ENCODE results near the gene HLA-DQB1.

DNA sequence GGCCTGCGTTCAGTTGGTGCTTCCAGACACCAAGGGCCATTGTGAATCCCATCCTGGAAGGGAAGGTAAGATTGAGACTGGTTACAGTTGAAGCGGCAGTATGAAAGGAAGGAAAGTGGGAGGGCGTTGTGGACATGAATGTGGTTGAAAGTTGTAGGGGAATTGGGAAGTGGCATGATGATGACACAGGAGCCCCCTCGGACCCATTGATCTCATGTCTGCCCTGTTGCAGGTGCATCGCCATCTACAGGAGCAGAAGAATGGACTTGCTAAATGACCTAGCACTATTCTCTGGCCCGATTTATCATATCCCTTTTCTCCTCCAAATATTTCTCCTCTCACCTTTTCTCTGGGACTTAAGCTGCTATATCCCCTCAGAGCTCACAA, 23.7 kb downstream of the HLA-DQB1 start:
- TF ChIP-seq NR1H2 (CRISPR knock-in tag; IDR thresholded peaks at IDR 0.05; ENCODE audit: borderline replicate concordance, low read depth): no peak
- no peak for TF ChIP-seq SOX13 (IDR thresholded peaks at IDR 0.05)
- TF ChIP-seq SOX13 (CRISPR knock-in tag; conservative IDR thresholded peaks at IDR 0.05 in 1 of 2, IDR thresholded peaks at IDR 0.05 in 1 of 2): no peak
- no peak for TF ChIP-seq POLR2AphosphoS2 (IDR thresholded peaks at IDR 0.05; ENCODE audit: low read depth, low read length)
- no peak for TF ChIP-seq JARID2 (CRISPR knock-in tag; IDR thresholded peaks at IDR 0.05; ENCODE audit: insufficient replicate concordance)
- TF ChIP-seq ATF2 (CRISPR knock-in tag; IDR thresholded peaks at IDR 0.05): no peak
- TF ChIP-seq ZNF3 (CRISPR knock-in tag; IDR thresholded peaks at IDR 0.05): no peak
- no peak for TF ChIP-seq LCORL (IDR thresholded peaks at IDR 0.05)
- no peak for TF ChIP-seq LCORL (CRISPR knock-in tag; IDR thresholded peaks at IDR 0.05)
- TF ChIP-seq, protein P1, sequence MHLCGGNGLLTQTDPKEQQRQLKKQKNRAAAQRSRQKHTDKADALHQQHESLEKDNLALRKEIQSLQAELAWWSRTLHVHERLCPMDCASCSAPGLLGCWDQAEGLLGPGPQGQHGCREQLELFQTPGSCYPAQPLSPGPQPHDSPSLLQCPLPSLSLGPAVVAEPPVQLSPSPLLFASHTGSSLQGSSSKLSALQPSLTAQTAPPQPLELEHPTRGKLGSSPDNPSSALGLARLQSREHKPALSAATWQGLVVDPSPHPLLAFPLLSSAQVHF (CRISPR knock-in tag; IDR thresholded peaks at IDR 0.05): no peak

Measured in HepG2 (cell line).